NCI-H345 treated with DMSO at 0.1 percent for 48 hours (cell line): ENCODE measurements around the gene NUS1.
"Not testable (repeated sequence)": the region's sequence is repeated elsewhere in the genome, so short reads cannot be mapped to it uniquely, and the experiment has no call there.

Experiments
- DNase-seq: peaks from one replicate; lab custom pipeline; 2025; ENCODE audit not compliant: unreplicated experiment; lab: John Stamatoyannopoulos, UW

NUS1 gene

DNA sequence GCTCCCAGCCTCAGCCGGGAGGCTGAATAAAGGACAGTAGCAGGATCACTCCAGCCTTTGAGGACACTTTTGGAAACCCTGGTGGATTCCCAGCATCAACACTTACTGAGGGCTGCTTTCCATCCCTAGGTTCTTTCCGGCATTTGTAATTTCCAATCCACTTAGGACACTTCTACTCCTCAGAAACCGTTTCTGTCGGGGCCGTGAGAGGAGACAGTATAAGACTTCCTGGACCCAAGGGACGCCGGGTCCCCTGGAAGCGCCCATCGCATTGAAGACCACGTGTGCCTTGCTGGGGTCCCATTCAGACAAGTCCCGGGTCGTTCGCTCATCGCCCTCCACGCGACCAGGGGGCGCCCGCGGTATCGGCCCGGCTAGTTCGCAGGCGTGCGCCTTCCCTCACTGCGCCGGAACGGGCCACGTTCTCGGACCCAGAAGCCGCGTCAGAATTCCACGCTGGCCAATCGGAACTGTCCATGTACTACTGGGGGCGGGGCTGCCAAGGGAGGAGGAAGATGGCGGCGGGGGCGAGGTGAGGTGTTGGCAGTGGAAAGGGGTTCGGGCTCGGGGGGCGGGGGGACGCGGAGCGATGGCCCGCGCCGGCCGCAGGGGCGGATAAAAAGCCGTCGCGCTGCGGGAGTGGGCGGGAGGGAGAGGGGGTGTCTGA is at the start of gene NUS1:
TSS of gene NUS1 (plus strand) at position 479 of the 667 bp plus-strand sequence. CDS start 202 bp downstream, outside the sequence.
- peak; percentile 91 for DNase-seq

- DNase-seq, result no peak
These were observed 47.7 kb upstream of the NUS1 start for GRCh38 chr6:117627533-117627932.

- no peak for DNase-seq
These were observed 46.1 kb upstream of the NUS1 start for GRCh38 chr6:117629119-117629660.

- DNase-seq, result no peak
These were observed 37.5 kb upstream of the NUS1 start for GRCh38 chr6:117637770-117638169.

GRCh38 chr6:117642976-117643375 is 32.3 kb upstream of the NUS1 start:
- DNase-seq, result no peak

GRCh38 chr6:117651984-117652383 is 23.3 kb upstream of the NUS1 start:
- not testable (repeated sequence) for DNase-seq

DNA sequence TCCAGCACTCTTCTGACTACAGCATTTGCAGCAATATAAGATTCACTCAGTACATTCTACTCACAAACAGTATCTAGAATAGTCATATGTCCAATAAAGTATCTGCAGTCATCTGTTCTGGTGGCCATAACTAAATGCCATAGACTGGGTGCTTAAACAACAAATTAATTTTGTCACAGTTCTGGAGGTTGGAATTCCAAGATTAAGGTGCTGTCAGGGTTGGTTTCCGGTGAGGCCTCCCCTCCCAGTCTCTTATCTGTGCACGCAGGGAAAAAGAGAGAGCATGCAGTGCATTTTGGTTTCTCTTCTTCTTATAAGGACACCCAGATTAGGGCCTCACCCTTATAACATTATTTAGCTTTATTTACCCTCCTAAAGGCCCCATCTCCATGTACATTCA is 21.3 kb upstream of the NUS1 start:
- DNase-seq, result no peak

DNA sequence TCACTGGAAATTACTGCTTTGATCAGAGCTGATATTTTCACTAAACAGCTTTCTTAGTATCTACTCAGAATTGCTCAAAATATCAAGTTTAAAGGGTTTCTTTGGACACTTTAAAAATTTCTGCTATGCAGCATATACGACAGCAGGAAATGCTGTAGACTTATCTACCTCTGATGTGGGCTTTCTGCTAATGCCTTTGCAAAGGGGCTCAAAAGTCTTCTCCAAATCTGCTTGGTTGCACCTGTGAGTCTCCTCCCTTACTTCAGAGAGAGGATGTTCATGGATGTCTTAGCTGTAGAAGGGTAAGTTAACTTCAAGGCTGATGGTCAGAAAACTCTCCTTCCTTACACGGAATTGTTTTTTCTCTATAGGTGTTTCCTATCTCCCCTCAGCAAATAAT is 19.9 kb upstream of the NUS1 start:
- no peak for DNase-seq

DNA sequence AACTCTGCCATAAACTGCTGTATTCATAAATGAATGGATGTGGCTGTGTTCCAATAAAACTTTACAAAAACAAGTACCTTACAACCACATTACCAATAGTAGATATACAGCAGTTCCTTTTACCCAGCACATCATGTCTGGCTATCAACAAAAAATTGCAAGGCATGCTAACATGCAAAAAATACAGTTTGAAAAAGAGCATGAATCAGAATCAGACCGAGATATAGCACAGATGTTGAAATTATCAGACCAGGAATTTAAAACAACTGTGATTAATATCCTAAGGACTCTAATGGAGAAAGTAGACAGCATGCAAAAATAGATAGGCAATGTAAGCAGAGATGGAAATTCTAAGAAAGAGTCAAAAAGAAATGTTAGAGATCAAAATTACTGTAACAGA is 8.4 kb upstream of the NUS1 start:
- DNase-seq, result no peak

DNA sequence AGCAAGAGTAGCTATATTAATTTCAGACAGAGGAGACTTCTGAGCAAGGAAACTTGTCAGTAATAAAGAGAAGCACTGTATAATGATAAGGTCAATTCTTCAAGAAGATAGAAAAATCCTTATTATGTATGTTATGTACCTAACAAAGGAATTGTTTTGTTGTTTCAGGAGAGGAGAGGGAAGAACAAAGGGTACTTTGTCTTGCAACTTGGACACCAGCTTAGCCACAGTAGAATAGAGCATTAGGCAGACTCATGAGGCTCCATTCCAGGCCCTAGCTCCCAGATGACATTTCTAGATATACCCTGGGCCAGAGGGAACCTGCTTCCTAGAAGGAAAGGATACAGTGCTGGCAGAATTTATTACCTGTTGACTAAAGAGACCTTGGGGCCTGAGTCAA is 6.5 kb upstream of the NUS1 start:
- DNase-seq, result no peak

- no peak for DNase-seq
These were observed 766 bp upstream of the NUS1 start for GRCh38 chr6:117674503-117674902.

- not testable (repeated sequence) for DNase-seq
These were observed 511 bp downstream of the NUS1 start for GRCh38 chr6:117675658-117676301.

GRCh38 chr6:117676577-117677218 is 1.4 kb downstream of the NUS1 start:
- DNase-seq, result no peak

GRCh38 chr6:117677553-117678141 is 2.4 kb downstream of the NUS1 start:
- no peak for DNase-seq

DNA sequence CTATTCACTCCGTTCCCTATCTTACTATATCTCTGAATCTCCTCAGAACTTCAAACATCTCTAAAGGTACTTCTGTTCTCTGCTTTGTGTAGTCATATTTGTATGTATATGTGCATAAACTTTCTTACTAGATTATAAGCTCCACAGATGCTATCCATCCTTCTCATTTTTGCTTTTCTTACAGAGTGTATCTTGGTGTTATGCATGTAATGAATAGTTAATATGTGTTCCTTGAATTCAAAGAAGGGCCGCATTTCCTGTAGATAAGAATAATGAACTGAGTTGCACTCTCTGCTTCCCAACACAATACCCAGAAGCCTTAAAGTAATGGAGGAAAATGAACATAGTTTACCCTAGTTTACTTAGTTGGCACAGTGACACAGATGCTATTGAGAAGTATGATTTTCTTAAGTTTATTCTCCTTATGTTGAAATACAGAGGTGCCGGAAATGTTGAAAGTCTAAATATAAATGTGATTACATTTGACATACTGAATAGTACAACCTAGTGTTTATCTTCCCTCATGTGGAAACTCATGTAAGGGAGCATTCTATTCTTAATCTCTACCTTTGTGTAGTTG is 6.0 kb downstream of the NUS1 start:
- no peak for DNase-seq

- no peak for DNase-seq
These were observed 9.5 kb downstream of the NUS1 start for GRCh38 chr6:117684749-117685148.

- DNase-seq, result no peak
These were observed 10.1 kb downstream of the NUS1 start for GRCh38 chr6:117685359-117685758.

DNA sequence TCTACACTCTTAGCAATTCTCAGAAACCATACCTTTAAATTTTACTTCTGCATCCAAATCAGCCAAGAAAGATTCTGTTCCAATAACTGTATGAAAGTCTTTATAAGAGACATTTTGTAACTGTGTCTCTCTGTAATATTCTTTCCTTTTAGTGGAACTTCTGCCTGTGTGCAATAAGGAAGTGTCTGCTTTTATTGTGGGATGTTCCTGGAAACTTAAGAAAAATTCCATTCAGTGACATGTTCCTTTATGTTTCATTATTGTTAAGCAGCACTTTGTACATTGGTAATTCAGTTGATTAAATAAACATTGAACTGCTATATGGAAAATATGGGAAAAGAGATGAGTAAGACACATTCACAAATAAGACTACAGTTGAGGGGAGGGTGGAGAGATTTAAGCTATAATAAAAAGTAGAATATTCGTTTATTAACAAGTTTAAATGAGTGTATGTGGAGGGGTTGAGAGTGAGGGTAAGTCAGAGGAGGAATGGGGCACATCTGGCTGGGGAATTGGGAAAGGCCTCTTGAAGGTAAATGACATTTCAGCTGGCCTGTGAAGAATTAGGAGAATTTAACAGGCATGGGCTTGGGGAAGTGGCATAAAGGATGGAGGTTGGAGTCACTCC is 11.9 kb downstream of the NUS1 start:
- no peak for DNase-seq

DNA sequence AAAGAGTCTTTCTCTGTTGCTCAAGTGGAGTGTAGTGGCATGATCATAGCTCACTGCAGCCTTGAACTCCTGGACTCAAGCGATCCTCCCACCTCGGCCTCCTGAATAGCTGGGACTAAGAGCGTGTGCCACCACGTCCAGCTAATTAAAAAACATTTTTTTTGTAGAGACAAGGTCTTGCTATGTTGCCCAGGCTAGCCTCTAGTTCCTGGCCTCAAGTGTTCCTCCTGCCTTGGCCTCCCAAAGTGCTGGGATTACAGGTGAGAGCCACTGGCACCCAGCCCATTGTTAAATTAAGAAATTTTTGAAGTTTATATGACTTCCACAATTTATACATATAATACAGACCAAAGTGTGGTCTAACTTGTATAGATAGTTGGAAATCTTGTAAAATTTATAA is 14.3 kb downstream of the NUS1 start:
- DNase-seq, result not testable (repeated sequence)

GRCh38 chr6:117706504-117706903 is 31.2 kb downstream of the NUS1 start:
- DNase-seq, result no peak
